ENCODE results near the gene SUV39H2. TPM values are rescaled to one million over a fixed set of nuclear protein-coding genes. Genes with fewer than 3 reads are reported as not detected.

The SUV39H2 gene
- total RNA-seq, 1 donor from 2014 or later = 8.1 TPM

DNA sequence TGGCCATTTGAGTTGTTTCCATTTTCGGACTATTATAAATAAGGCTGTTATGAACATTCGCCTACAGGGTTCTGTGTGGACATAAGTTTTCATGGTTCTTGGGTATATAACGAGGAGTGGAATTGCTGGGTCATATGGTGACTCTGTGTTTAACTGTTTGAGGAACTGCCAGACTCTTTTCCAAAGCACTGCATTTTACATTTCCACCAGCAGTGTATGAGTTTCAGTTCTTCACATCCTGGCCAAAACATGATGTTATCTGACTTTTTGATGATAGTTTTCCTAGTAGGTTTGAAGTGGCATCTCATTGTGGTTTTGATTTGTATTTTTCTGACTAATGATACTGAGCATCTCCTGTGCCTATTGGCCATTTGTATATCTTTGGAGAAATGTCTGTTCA, 5.4 kb downstream of the SUV39H2 start:
- TF ChIP-seq CTCF (IDR thresholded peaks at IDR 0.05) = no peak
- ChIA-PET CTCF (no interaction called here), POLR2A (interaction anchor here (0.6 to 0.7 kb wide), 3 partner anchors 46 to 362 kb away, joined by 3 to 12 read pairs (median 5); partner anchors contain the start of genes CDNF, HSPA14 and MSANTD7)
- no peak for ATAC-seq (ENCODE audit: low read depth)
- intact Hi-C loops (cut with micrococcal nuclease) = no loop called here
- no peak for DNase-seq
- Mint-ChIP-seq H3K4me1 (peaks cover 10% of the 10 kb centered on the region), H3K27ac (no peak overlapping the region), H3K27me3 (no peaks in the 10 kb centered on the region), H3K9me3 (no peaks in the 10 kb centered on the region), H3K36me3 (ENCODE audit: low read depth) (no peaks in the 10 kb centered on the region), H3K4me3 (no peak overlapping the region)

DNA sequence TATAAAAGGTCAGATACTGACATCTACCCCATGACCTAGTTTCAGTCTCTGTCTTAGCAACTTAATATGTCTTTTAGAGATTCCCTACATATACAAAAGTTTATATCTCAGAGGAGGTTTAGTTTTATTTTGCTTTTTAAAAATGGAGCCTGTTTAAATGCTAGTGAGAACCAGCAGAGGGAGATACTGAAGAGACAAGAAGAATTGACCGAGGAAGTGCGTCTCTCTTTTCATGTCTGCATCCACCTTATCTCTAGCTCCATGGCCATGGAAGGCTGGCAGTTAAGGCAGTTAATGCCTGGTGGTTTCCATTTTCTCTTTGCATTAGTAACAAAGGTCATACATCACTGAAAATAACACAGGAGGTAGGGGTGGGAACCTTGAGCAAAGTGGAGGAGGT, 10.7 kb downstream of the SUV39H2 start:
- no peak for DNase-seq
- intact Hi-C loops (cut with micrococcal nuclease) = loop anchor here (2.0 kb wide), 1 partner anchor 83 kb away; no protein-coding TSS in a partner anchor

DNA sequence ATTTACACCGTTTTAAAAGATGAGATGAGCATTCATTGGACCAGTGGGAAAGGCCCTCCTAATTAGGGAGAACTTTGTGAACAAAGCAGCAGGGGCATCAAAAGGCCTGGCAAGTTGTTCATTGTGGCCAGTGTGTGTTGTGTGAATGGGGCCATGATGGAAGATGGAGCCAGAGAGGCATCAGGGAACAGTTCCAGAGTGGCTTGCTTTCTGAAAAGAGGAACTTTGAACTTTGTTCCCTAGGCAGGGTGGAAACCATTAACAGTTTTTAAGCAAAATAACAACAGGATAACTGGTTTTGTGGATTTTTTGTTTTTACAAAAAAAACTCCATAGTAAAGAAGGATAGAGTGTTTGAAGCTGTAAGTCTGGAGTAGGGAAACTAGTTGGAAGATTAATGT, 12.5 kb downstream of the SUV39H2 start:
- H3K27me3 Mint-ChIP-seq = no peaks in the 10 kb centered on the region
- no peak for TF ChIP-seq CTCF (IDR thresholded peaks at IDR 0.05)
- DNase-seq (no peak), ATAC-seq (ENCODE audit: low read depth) (no peak)
- no peaks in the 10 kb centered on the region for H3K36me3 Mint-ChIP-seq (ENCODE audit: low read depth)
- no peak overlapping the region for H3K27ac Mint-ChIP-seq
- intact Hi-C loops (cut with micrococcal nuclease) = no loop called here
- no peaks in the 10 kb centered on the region for H3K4me1 Mint-ChIP-seq
- no peaks in the 10 kb centered on the region for H3K9me3 Mint-ChIP-seq
- H3K4me3 Mint-ChIP-seq = no peak overlapping the region
- CTCF ChIA-PET = interaction anchor here (0.6 kb wide), 1 partner anchor 311 kb away, joined by 3 read pairs; no protein-coding TSS in a partner anchor
- POLR2A ChIA-PET = no interaction called here

More for the DNA sequence above, 10.7 kb downstream of the SUV39H2 start:
- TF ChIP-seq CTCF (IDR thresholded peaks at IDR 0.05) = no peak
- Mint-ChIP-seq H3K9me3 (no peaks in the 10 kb centered on the region), H3K27ac (no peak overlapping the region), H3K4me1 (no peaks in the 10 kb centered on the region), H3K27me3 (no peaks in the 10 kb centered on the region), H3K4me3 (no peak overlapping the region), H3K36me3 (ENCODE audit: low read depth) (no peaks in the 10 kb centered on the region)
- CTCF ChIA-PET = interaction anchor here (0.6 to 1.8 kb wide), 4 partner anchors 9 to 83 kb away, joined by 3 to 7 read pairs (median 4); no protein-coding TSS in a partner anchor
- POLR2A ChIA-PET = interaction anchor here (0.9 kb wide), 1 partner anchor 9 kb away, joined by 3 read pairs; no protein-coding TSS in a partner anchor
- no peak for ATAC-seq (ENCODE audit: low read depth)

DNA sequence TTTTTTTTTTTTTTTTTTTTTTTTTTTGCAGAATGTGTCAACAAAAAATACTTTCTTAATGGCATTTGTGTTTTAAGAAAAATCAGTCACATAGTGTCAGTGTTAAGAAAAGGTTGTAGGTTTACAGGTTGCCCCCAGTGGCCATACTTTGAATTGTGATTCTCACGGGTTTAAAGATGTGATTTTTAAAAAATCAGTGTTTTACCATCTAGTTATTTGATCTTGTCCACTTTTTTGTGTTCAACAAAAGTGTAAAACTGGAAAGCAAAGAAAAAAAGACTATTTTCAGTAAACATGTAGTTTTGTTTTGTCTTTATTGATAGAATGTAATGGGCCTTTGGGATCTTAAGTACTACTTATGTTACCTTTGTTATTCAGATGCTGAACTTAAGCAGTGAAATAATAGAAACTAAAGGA, 25.7 kb downstream of the SUV39H2 start:
- Mint-ChIP-seq H3K27me3 (no peaks in the 10 kb centered on the region), H3K27ac (no peak overlapping the region), H3K4me3 (no peak overlapping the region), H3K9me3 (no peaks in the 10 kb centered on the region), H3K4me1 (peaks cover 4% of the 10 kb centered on the region), H3K36me3 (ENCODE audit: low read depth) (peaks cover 26% of the 10 kb centered on the region)
- ChIA-PET CTCF (interaction anchor here (1.1 to 1.7 kb wide), 3 partner anchors 12 to 708 kb away, joined by 3 to 5 read pairs (median 3); partner anchors contain the start of gene SUV39H2), POLR2A (interaction anchor here (1.7 kb wide), 1 partner anchor 49 kb away, joined by 3 read pairs; no protein-coding TSS in a partner anchor)
- peak; percentile 46 for TF ChIP-seq CTCF (IDR thresholded peaks at IDR 0.05)
- no peak for DNase-seq
- peak; percentile 77 for ATAC-seq (ENCODE audit: low read depth)
- intact Hi-C loops (cut with micrococcal nuclease) = loop anchor here (1.0 to 2.0 kb wide), 2 partner anchors 405 to 708 kb away; no protein-coding TSS in a partner anchor

GRCh38 chr10:14904864-14905263, 26.2 kb downstream of the SUV39H2 start:
- no peak for ATAC-seq (ENCODE audit: low read depth)
- no peak overlapping the region for H3K4me3 Mint-ChIP-seq

More at GRCh38 chr10:14904864-14905263, 26.2 kb downstream of the SUV39H2 start:
- Mint-ChIP-seq H3K4me1 (peaks cover 4% of the 10 kb centered on the region), H3K36me3 (ENCODE audit: low read depth) (peaks cover 30% of the 10 kb centered on the region), H3K9me3 (no peaks in the 10 kb centered on the region), H3K27me3 (no peaks in the 10 kb centered on the region), H3K27ac (no peak overlapping the region)
- CTCF ChIA-PET = interaction anchor here (1.1 to 1.7 kb wide), 4 partner anchors 13 to 708 kb away, joined by 3 to 6 read pairs (median 4); no protein-coding TSS in a partner anchor
- POLR2A ChIA-PET = interaction anchor here (1.7 kb wide), 1 partner anchor 48 kb away, joined by 3 read pairs; no protein-coding TSS in a partner anchor
- intact Hi-C loops (cut with micrococcal nuclease) = loop anchor here (1.0 to 2.0 kb wide), 2 partner anchors 406 to 708 kb away; no protein-coding TSS in a partner anchor
- TF ChIP-seq CTCF (IDR thresholded peaks at IDR 0.05) = no peak
- DNase-seq = no peak

Measured in activated B cell treated with CpG ODN at 0.5 μM for 24 hours (primary cell).